ENCODE data around the gene IGFN1.

IGFN1 gene

DNA sequence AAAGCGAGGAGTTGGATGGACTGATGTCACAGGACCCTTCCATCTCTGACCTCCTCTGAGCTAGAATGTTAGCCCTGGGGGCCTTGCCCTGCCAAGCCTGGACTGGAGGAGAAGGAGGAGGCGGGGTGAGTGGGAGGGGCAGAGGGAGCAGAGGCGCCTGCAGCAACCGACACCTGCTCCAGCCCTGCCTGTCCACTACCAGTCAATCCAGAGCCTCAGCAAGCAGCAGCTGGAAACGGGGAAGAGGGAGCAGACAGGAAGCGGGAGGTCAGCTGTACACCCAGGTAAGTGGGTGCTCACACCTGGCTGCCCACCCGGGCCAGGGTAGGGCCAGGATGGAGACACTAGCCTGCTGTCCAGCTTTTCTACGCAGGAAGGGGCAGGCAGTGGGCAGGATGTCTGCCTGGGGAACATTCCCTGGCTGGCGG lies at the start of gene IGFN1:
Gene IGFN1, plus strand, starts transcription at position 201 of the 428 bp plus-strand sequence. CDS start 2,470 bp downstream, outside the sequence.
- no peak for FAIRE-seq
- no peak for DNase-seq (ENCODE audit: insufficient read length, low spot score)
- TF ChIP-seq, protein P1, sequence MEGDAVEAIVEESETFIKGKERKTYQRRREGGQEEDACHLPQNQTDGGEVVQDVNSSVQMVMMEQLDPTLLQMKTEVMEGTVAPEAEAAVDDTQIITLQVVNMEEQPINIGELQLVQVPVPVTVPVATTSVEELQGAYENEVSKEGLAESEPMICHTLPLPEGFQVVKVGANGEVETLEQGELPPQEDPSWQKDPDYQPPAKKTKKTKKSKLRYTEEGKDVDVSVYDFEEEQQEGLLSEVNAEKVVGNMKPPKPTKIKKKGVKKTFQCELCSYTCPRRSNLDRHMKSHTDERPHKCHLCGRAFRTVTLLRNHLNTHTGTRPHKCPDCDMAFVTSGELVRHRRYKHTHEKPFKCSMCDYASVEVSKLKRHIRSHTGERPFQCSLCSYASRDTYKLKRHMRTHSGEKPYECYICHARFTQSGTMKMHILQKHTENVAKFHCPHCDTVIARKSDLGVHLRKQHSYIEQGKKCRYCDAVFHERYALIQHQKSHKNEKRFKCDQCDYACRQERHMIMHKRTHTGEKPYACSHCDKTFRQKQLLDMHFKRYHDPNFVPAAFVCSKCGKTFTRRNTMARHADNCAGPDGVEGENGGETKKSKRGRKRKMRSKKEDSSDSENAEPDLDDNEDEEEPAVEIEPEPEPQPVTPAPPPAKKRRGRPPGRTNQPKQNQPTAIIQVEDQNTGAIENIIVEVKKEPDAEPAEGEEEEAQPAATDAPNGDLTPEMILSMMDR (IDR thresholded peaks at IDR 0.05; ENCODE audit: insufficient read depth, missing control alignments), result no peak

- TF ChIP-seq, protein P1 (IDR thresholded peaks at IDR 0.05; ENCODE audit: insufficient read depth, missing control alignments), result no peak
- FAIRE-seq (no peak), DNase-seq (ENCODE audit: insufficient read length, low spot score) (no peak)
These were observed 49.7 kb upstream of the IGFN1 start for GRCh38 chr1:201140941-201141260.

GRCh38 chr1:201141418-201141817 lies 49.2 kb upstream of the IGFN1 start:
- TF ChIP-seq, protein P1 (IDR thresholded peaks at IDR 0.05; ENCODE audit: insufficient read depth, missing control alignments), result no peak
- FAIRE-seq, result no peak

DNA sequence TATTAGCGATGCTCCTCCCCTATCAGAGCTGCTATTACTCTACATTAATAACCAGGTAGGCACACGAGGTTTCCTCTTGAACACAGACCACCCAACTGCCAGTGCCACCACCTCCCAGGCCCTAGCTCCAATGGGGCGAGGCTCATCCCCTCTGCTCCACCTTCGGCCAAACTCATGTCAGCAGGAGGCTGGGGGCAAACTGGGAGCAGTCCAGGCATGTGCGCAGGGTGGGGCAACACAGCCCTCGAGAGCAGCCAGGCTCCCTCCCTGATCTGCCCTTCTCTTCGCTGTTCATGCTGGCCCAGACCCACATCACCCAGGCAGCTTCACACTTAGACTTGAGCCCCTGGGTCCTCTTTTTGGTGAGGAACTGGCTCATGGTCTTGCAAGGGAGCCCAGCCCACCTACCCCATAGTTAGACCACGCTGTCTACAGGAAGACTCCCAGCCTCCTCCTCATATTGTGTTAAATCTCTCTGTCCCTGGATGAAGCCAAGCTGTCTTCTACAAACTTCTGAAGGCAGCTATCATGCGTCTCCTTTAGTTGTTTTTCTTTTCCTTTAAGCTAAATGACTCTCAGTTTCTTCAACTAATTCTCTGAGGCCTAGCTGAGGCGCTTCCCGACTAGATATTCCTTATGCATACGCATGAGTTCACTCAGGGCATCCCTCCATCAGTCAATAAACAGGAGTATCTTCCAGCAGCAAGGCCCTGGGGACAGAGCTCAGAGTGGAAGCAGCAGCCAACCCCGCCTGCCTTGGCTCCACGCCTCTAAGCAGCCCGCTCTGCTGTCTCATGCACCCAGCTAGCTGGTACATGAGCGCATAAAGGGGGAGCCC lies 48.4 kb upstream of the IGFN1 start:
- no peak for FAIRE-seq
- TF ChIP-seq, protein P1 (IDR thresholded peaks at IDR 0.05; ENCODE audit: insufficient read depth, missing control alignments), result no peak
- no peak for DNase-seq (ENCODE audit: insufficient read length, low spot score)

More at GRCh38 chr1:201141418-201141817, 49.2 kb upstream of the IGFN1 start:
- DNase-seq (ENCODE audit: insufficient read length, low spot score), result no peak

- no peak for FAIRE-seq
- TF ChIP-seq, protein P1 (IDR thresholded peaks at IDR 0.05; ENCODE audit: insufficient read depth, missing control alignments), result no peak
- DNase-seq (ENCODE audit: insufficient read length, low spot score), result no peak
These were observed 47.5 kb upstream of the IGFN1 start for GRCh38 chr1:201142849-201143725.

DNA sequence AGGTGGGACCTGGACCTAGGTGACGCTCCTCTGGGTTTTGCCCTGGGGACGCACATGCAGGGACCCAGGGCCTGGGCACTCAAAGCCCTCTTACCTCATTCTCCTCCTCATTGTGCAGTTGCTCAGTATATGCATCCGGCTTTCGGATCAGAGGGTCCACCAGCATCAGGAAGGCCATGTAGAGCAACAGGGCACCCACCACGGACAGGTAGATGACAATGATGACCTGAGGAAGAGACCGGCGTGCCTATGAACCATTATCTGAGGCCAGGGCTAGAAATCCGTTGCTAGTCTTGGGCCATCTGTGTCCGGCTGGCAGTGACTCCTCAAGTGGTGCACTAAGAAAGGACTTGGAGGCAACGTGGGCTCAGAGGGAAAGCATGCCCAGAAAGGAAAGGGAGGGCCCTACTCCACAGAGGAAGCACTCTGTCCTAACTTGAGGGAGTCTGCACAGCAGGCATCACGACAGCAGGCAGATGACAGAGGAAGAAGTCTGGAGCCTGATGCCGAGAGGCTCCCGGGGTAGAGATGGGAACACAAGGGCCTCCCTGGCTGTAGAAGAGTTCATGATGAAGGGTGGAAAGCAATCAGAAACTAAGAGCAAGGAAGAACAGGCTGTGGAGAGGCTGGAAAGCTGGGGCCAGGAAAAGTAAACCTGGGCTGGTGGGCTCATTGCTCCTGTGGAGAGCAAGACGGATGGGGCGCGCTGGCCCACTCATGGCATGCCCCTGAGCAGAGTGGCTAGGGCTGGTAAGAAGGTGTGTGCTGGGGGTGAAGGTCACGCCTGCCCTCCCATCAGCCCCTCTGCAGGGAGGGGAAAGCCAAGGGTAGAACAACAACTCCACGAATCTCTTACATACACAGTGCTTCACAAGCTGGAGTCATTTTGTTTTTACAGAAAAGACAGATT lies 46.6 kb upstream of the IGFN1 start:
- DNase-seq (ENCODE audit: insufficient read length, low spot score), result no peak
- TF ChIP-seq, protein P1 (IDR thresholded peaks at IDR 0.05; ENCODE audit: insufficient read depth, missing control alignments), result no peak
- FAIRE-seq, result no peak

Data from D721Med (cell line).